Fibroblast of lung (primary cell): ENCODE measurements around the gene FAM83E. TPM values are rescaled to one million over a fixed set of nuclear protein-coding genes. Genes with fewer than 3 reads are reported as not detected.

Experiments
- DNase-seq, 2 donors: peaks; one replicate each; pipeline versions ENCODE4 v3.0.0 to v3.0.0-alpha.2; 2010; ENCODE audit warnings: low read depth in 2 of 2
- H2AFZ ChIP-seq: 2 replicates; pipeline ENCODE4 v1.5.1; 2012; ENCODE audit warnings: low read length, control low read depth, inconsistent platforms
- H3K27ac ChIP-seq: 2 replicates; pipeline ENCODE4 v1.5.1; 2011; ENCODE audit warnings: low read length, control low read depth; ENCODE audit not compliant: insufficient read depth
- H3K27me3 ChIP-seq: 2 replicates; pipeline ENCODE4 v1.5.1; 2011; ENCODE audit warnings: mild to moderate bottlenecking, low read length; ENCODE audit not compliant: control insufficient read depth, insufficient read depth
- H3K36me3 ChIP-seq: 2 replicates; pipeline ENCODE4 v1.5.1; 2011; ENCODE audit warnings: low read length; ENCODE audit not compliant: control insufficient read depth, insufficient read depth
- H3K4me1 ChIP-seq: 2 replicates; pipeline ENCODE4 v1.5.1; 2011; ENCODE audit warnings: low read length; ENCODE audit not compliant: control insufficient read depth, insufficient read depth; ENCODE audit errors: extremely low read depth
- H3K4me2 ChIP-seq: 2 replicates; pipeline ENCODE4 v1.5.1; 2011; ENCODE audit warnings: low read length, control low read depth; ENCODE audit not compliant: insufficient read depth; ENCODE audit errors: extremely low read depth
- H3K4me3 ChIP-seq, 4 experiments: fragments of 200-600 bp in 1 of 4; sonication (generic) in 1 of 4; replicated peaks in 1 of 4; 2 replicates each; pipeline ENCODE4 v1.5.1; 2011 to 2016; ENCODE audit warnings: low read length in 4 of 4, low read depth in 3 of 4, mild to moderate bottlenecking in 3 of 4, control low read depth in 2 of 4, inconsistent platforms in 1 of 4, mixed read lengths in 1 of 4; ENCODE audit not compliant: insufficient read depth in 1 of 4; ENCODE audit errors: control extremely low read depth in 1 of 4
- H3K79me2 ChIP-seq: 2 replicates; pipeline ENCODE4 v1.5.1; 2012; ENCODE audit warnings: mild to moderate bottlenecking, low read length, inconsistent platforms; ENCODE audit not compliant: control insufficient read depth, insufficient read depth
- H3K9ac ChIP-seq: 2 replicates; pipeline ENCODE4 v1.5.1; 2011; ENCODE audit warnings: mild to moderate bottlenecking, low read length, control low read depth; ENCODE audit not compliant: insufficient read depth
- H3K9me3 ChIP-seq: 2 replicates; pipeline ENCODE4 v1.5.1; 2012; ENCODE audit warnings: low read depth, low read length; ENCODE audit not compliant: control insufficient read depth, insufficient read depth
- H4K20me1 ChIP-seq: 2 replicates; pipeline ENCODE4 v1.5.1; 2011; ENCODE audit warnings: low read length; ENCODE audit not compliant: control insufficient read depth, insufficient read depth; ENCODE audit errors: extremely low read depth
- CTCF ChIP-seq, 2 donors: IDR thresholded peaks in 1 of 2; conservative IDR thresholded peaks in 1 of 2; 1 replicate in 1 of 2; 2 replicates in 1 of 2; pipeline ENCODE4 v1.5.1; 2011 to 2012; ENCODE audit warnings: low read length in 2 of 2, control low read depth in 1 of 2, inconsistent platforms in 1 of 2, low read depth in 1 of 2, mild to moderate bottlenecking in 1 of 2
- EZH2 ChIP-seq: IDR thresholded peaks from 2 replicates; pipeline ENCODE4 v1.5.1; 2012; ENCODE audit warnings: low read length, control low read depth, mild to moderate bottlenecking; ENCODE audit errors: missing control alignments
- polyA plus RNA-seq, 2 donors: library from polyadenylated mRNA; depleted of rRNA in 1 of 2; stranded (reverse) in 1 of 2; unstranded in 1 of 2; fragments of >200 nt; gene quantifications; 2 replicates each; pipeline ENCODE4 v1.2.1, GENCODE V29; 2011 to 2012; ENCODE audit warnings: missing spikeins in 1 of 2
- total RNA-seq: library from RNA; depleted of rRNA; stranded (reverse); fragments of >200 nt; gene quantifications from 2 replicates; pipeline ENCODE4 v1.2.1, GENCODE V29; 2014

Gene FAM83E
- total and polyA plus RNA-seq, 2 donors (not counting 1 experiment from before 2014, with no cell fraction given): 0.50 TPM; not detected in 1

GRCh38 chr19:48603449-48603848, 11.4 kb downstream of the FAM83E start:
- Histone ChIP-seq H3K9me3 (no peaks in the 10 kb centered on the region), H2AFZ (no peak overlapping the region), H3K4me1 (no peaks in the 10 kb centered on the region), H3K27ac (no peak overlapping the region), H3K36me3 (no peaks in the 10 kb centered on the region), H3K27me3 (no peaks in the 10 kb centered on the region), H3K4me2 (no peak overlapping the region), H4K20me1 (no peaks in the 10 kb centered on the region), H3K4me3 (no peak overlapping the region), H3K79me2 (no peaks in the 10 kb centered on the region), H3K9ac (no peak overlapping the region)
- TF ChIP-seq CTCF (conservative IDR thresholded peaks at IDR 0.05 in 1 of 2, IDR thresholded peaks at IDR 0.05 in 1 of 2; ENCODE audit: low read depth in 1 of 2, low read length in 2 of 2) (no peak), EZH2 (no peak)
- DNase-seq: no peak

DNA sequence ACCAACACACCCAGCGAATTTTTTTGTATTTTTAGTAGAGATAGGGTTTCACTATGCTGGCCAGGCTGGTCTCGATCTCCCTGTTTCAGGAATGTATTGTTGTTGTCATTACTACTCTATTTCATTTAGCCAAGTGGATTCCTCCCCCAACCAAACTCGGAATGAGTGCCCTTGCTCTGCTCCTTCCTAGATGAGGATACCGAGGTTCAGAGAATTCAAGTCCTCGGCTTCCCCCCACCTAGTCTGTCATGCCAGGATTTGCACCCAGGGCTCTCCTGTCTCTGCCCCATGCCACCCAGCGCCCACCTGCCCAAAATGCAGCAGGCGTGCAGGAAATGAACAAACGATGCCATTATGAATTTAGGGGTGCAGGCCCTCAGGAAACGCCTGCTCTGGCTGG, 11.9 kb downstream of the FAM83E start:
- Histone ChIP-seq H3K27me3 (no peaks in the 10 kb centered on the region), H3K4me2 (no peak overlapping the region), H2AFZ (no peak overlapping the region), H3K36me3 (no peaks in the 10 kb centered on the region), H3K9me3 (no peaks in the 10 kb centered on the region), H3K79me2 (no peaks in the 10 kb centered on the region), H3K27ac (no peak overlapping the region), H3K9ac (no peak overlapping the region), H4K20me1 (no peaks in the 10 kb centered on the region), H3K4me3 (no peak overlapping the region), H3K4me1 (no peaks in the 10 kb centered on the region)
- TF ChIP-seq CTCF (conservative IDR thresholded peaks at IDR 0.05 in 1 of 2, IDR thresholded peaks at IDR 0.05 in 1 of 2; ENCODE audit: low read depth in 1 of 2, low read length in 2 of 2) (no peak), EZH2 (no peak)
- no peak for DNase-seq

DNA sequence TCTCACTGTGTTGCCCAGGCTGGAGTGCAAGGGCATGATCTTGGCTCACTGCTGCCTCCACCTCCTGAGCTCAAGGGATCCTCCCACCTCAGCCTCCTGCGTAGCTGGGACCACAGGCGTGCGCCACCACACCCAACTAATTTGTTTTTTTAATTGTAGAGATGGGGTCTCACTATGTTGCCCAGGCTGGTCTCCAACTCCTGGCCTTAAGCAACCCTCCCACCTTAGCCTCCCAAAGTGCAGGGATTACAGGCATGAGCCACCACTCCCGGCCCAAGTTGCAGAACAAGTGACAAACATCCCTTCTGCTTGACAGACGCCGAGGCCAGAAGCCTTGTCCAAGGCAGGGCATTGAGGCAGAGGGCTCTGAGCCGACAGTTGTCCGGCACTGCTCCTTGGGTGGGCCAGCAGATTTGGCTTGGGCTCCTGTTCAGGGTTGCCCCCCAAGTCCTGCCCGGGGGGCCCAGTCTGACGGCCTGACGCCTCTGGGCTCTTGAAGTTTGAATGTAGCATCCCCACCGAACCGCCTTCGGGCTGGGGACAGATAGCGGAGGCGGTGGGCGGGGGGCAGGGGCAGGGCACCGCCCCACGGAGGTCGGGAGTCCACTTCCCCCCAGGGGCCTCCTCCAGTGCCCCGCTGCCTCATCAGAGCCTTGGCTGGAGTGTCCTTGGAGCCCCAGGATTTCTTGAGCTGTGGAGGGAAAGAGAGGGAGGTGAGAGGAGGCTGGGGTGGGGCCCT, 14.0 kb downstream of the FAM83E start:
- Histone ChIP-seq H3K9ac (no peak overlapping the region), H3K4me1 (no peaks in the 10 kb centered on the region), H3K4me2 (no peak overlapping the region), H3K9me3 (no peaks in the 10 kb centered on the region), H3K36me3 (no peaks in the 10 kb centered on the region), H3K27me3 (no peaks in the 10 kb centered on the region), H2AFZ (no peak overlapping the region), H3K4me3 (no peak overlapping the region), H3K27ac (no peak overlapping the region), H3K79me2 (no peaks in the 10 kb centered on the region), H4K20me1 (no peaks in the 10 kb centered on the region)
- TF ChIP-seq CTCF (conservative IDR thresholded peaks at IDR 0.05 in 1 of 2, IDR thresholded peaks at IDR 0.05 in 1 of 2; ENCODE audit: low read depth in 1 of 2, low read length in 2 of 2) (no peak), EZH2 (no peak)
- no peak for DNase-seq
